HUES6 (cell line): ENCODE measurements around the gene HCCS.
A peak's percentile ranks its signal among the peaks of the same experiment; 100 is the strongest.

Experiments
- H3K27ac ChIP-seq: 2 replicates; pipeline ENCODE4 v1.7.0; 2013; ENCODE audit warnings: low read depth, mild to moderate bottlenecking, low read length, inconsistent platforms
- H3K27me3 ChIP-seq: 2 replicates; pipeline ENCODE4 v1.6.1; 2013; ENCODE audit warnings: low read length; ENCODE audit not compliant: control insufficient read depth, insufficient read depth
- H3K36me3 ChIP-seq: 2 replicates; pipeline ENCODE4 v1.6.1; 2013; ENCODE audit warnings: low read length; ENCODE audit not compliant: control insufficient read depth, insufficient read depth
- H3K4me1 ChIP-seq: 2 replicates; pipeline ENCODE4 v1.6.1; 2013; ENCODE audit warnings: low read length; ENCODE audit not compliant: control insufficient read depth, insufficient read depth
- H3K4me3 ChIP-seq: 2 replicates; pipeline ENCODE4 v1.5.1; 2013; ENCODE audit warnings: low read depth, low read length
- H3K9ac ChIP-seq: one replicate; pipeline ENCODE4 v1.6.1; 2013; ENCODE audit warnings: mild to moderate bottlenecking, low read length
- H3K9me3 ChIP-seq: 2 replicates; pipeline ENCODE4 v1.6.1; 2013; ENCODE audit warnings: low read depth, low read length; ENCODE audit not compliant: control insufficient read depth, insufficient read depth

The HCCS gene

DNA sequence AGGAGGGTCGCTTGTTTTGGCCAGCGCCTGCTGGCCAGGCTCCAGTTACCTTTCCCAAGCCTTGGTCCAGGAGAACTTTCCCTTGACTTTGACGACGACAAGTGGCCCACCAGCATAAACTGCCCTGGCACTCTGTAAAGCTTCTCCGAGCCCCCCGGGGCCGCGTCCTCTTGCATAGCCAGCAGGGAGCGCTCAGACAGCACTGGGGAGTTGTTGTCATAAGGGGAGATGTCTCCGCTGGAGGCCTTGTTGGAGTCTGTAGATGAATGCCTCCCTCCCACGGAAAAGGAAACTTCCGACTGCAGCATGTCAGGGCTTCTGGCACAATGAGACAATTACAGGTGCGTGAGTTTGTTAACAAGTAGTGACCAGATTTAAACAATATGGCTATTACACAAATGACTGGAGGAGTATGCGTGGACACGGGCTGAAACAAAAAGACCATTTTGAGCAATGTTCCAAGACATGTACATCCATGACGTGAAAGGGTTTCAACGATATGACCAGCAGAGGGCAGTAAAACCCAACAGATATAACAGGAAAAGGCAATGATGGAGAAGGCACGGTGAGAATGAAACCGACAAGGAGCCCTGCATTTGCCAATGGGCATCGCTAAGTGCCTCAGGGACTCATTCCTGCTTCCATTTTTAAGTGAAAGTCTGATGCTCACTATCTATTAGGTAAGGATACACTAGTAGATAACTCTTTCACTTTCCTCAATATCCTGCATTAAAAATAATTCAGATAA is 33.0 kb downstream of the HCCS start:
- Histone ChIP-seq H3K9ac (no peak overlapping the region), H3K9me3 (no peaks in the 10 kb centered on the region), H3K27ac (no peak overlapping the region), H3K4me1 (no peaks in the 10 kb centered on the region), H3K4me3 (peak overlapping the region; percentile 42), H3K36me3 (no peaks in the 10 kb centered on the region), H3K27me3 (no peaks in the 10 kb centered on the region; the same call in 1 of the 2 replicates)

DNA sequence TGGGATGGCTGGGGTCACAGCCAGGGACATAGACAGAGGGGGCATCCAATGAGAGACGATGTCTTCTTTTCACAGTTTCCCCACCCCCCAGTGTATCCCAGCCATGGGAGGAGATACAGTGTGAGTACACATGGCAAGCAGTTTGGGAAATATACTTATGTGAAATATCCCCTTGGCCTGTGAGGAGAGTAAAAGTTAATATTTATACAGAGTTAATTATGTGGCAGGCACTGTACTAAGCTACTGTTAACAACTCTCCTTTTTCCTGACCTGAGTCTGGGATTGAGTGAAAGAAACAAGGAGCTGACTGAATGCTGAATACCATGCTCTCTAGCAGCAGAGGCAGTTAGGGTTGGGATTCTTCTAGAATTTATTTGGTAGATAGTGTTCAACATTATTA is 35.3 kb downstream of the HCCS start:
- H3K36me3 ChIP-seq: no peaks in the 10 kb centered on the region
- no peak overlapping the region for H3K27ac ChIP-seq
- no peaks in the 10 kb centered on the region; the same call in 1 of the 2 replicates for H3K27me3 ChIP-seq
- no peaks in the 10 kb centered on the region for H3K9me3 ChIP-seq
- no peak overlapping the region for H3K9ac ChIP-seq
- H3K4me3 ChIP-seq: no peak overlapping the region
- 0 out of 2 replicates have a peak, but pooled peaks cover 3% of the 10 kb centered on the region for H3K4me1 ChIP-seq

DNA sequence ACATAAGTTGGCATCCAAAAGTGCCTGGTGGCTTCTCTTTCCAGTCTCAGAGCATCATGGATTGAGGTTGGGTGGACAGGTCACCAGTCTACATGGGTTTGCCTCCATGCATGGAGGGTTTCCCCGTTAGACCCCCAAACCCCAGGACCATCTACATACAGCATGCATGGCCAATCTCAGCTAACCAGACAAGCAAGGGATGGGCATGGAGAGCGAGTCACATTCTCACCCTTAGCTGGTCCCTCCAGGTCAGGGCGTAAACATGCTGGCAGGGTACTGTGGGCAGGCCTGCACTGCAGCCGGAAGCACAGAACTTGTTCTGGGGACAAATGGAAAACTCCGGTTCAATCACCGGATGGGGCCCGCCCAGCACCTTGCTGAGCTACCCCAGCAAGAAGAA is 37.3 kb downstream of the HCCS start:
- no peak overlapping the region for H3K9ac ChIP-seq
- no peaks in the 10 kb centered on the region for H3K9me3 ChIP-seq
- H3K4me1 ChIP-seq: 0 out of 2 replicates have a peak, but pooled peaks cover 6% of the 10 kb centered on the region
- H3K27me3 ChIP-seq: no peaks in the 10 kb centered on the region; the same call in 1 of the 2 replicates
- no peak overlapping the region for H3K4me3 ChIP-seq
- H3K27ac ChIP-seq: no peak overlapping the region
- no peaks in the 10 kb centered on the region for H3K36me3 ChIP-seq

DNA sequence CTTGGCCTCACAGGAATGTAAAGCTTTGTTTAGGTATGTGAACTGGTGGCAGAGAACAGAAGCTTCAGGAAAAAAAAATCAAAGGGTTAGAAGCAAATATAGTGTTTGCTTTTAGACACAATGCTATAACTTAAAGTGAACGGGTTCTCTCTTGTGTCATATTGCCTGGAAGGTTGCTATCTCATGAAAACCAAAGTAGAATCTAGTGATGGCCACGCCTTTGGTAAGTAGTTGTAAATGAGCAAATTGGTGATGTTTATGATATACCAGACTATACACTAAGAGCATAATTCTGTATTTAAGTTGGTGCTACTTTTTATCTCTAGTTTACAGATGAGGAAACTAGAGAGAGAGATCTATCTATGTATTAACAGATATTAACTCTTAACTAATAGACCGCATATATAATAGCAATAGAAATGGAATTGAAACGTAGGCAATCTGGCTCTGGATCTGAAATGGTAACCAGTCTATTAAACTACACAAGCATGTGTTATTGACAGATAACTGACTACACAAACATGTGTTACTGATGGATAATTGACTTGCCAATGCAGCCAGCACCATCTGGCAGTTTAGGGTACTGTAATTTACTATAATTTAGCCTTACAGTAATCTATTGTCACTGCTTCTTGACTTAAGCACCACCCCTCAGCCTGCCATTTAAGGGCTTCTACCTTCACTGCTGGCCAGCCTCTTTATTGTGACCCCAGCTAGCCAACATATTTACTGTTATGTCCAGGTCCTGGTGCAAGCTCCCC is 40.8 kb downstream of the HCCS start:
- no peak overlapping the region for H3K9ac ChIP-seq
- H3K27me3 ChIP-seq: no peaks in the 10 kb centered on the region; the same call in 1 of the 2 replicates
- no peak overlapping the region for H3K27ac ChIP-seq
- no peaks in the 10 kb centered on the region for H3K9me3 ChIP-seq
- H3K36me3 ChIP-seq: no peaks in the 10 kb centered on the region
- 0 out of 2 replicates have a peak, but pooled peaks cover 6% of the 10 kb centered on the region for H3K4me1 ChIP-seq
- H3K4me3 ChIP-seq: no peak overlapping the region

DNA sequence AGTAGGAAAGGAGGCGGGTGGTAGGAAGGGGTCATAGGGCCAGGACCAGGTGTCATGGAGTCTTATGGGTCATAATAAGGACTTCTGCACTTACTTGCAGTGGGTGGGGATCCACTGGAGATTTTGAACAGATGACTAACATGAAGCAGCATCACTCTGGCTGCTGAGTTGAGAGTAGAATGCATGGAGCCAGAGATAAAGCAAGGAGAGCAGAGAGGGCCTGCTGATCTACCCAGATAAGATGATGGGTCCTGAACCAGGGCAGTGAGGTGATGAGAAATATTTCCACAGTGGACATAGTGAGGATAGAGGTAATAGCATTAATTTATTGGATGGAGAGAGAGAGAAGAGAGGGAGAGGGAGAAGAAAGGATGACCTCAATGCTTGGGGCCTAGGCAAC is 48.0 kb downstream of the HCCS start:
- H3K9ac ChIP-seq: no peak overlapping the region
- no peak overlapping the region for H3K27ac ChIP-seq
- no peaks in the 10 kb centered on the region for H3K9me3 ChIP-seq
- H3K27me3 ChIP-seq: peaks cover 4% of the 10 kb centered on the region; the same call in 1 of the 2 replicates
- no peaks in the 10 kb centered on the region for H3K36me3 ChIP-seq
- H3K4me3 ChIP-seq: no peak overlapping the region
- no peaks in the 10 kb centered on the region for H3K4me1 ChIP-seq

DNA sequence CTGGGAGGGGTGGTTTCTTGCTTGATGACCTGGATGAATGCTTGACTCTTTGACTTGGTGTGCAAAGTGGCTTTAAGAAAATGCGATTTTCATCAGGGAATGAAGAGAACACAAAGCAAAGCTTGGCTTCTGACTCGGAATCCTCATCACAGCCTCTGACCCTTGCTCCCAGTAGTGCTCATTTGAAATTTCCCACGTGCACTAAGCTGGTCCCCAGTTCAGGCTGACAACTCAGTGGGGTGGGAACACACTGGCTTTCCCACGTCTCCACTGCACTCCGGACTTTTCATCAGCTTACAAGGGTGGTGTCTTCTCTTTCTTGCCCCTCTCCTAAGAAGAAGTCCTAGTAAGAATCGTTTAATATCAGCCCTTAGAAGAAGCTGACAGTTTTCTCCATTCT is 53.3 kb downstream of the HCCS start:
- H3K9ac ChIP-seq: no peak overlapping the region
- H3K4me1 ChIP-seq: peaks cover 11% of the 10 kb centered on the region
- no peak overlapping the region for H3K4me3 ChIP-seq
- H3K9me3 ChIP-seq: no peaks in the 10 kb centered on the region
- H3K27ac ChIP-seq: no peak overlapping the region
- H3K27me3 ChIP-seq: peaks cover 4% of the 10 kb centered on the region; the same call in 1 of the 2 replicates
- no peaks in the 10 kb centered on the region for H3K36me3 ChIP-seq

DNA sequence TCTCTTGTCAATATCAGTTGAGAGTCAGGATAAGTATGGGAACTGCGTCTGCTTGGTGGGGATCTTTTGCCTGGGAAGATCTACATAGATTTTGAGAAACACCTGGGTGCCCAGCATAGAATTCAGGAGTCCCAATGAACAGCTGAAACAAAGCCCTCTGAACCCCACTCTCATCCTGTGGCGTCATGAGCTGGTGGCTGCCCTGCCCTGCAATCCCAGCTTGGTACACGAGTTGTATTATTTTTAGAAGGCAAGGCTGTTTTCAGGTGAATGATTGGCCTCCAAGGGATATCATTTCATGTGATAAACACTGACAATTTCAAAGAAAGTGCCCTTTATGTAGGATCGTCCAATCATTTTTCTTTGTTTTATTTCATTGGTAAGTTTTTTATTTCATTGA is 60.8 kb downstream of the HCCS start:
- H3K9ac ChIP-seq: no peak overlapping the region
- no peak overlapping the region for H3K27ac ChIP-seq
- H3K4me3 ChIP-seq: no peak overlapping the region
- no peaks in the 10 kb centered on the region; the same call in 1 of the 2 replicates for H3K27me3 ChIP-seq
- H3K9me3 ChIP-seq: no peaks in the 10 kb centered on the region
- no peaks in the 10 kb centered on the region for H3K4me1 ChIP-seq
- H3K36me3 ChIP-seq: no peaks in the 10 kb centered on the region

DNA sequence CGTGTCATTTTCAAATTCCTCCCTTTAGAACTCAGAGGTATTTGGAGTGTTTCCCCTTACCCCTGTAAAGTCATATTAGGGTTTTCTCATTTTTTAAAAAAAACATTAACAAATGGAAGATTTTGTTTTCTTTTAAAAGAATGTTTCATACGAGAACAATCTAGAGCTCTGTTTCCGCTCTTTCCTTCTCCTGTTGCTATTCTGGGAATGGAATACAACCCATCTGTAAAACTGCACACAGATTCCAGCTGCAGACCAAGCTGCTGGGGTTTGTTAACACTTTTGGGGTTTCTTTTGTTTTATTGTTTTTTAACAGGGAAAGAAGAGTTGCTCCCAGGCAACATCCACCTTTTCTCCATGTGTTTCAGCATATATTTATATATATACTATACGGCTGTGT is 61.3 kb downstream of the HCCS start:
- peaks cover under 1% of the 10 kb centered on the region; the same call in 1 of the 2 replicates for H3K27me3 ChIP-seq
- no peak overlapping the region for H3K4me3 ChIP-seq
- H3K4me1 ChIP-seq: no peaks in the 10 kb centered on the region
- H3K36me3 ChIP-seq: no peaks in the 10 kb centered on the region
- no peaks in the 10 kb centered on the region for H3K9me3 ChIP-seq
- H3K9ac ChIP-seq: no peak overlapping the region
- H3K27ac ChIP-seq: no peak overlapping the region
